Measurements from ENCODE around the gene FOXD2. TPM values are rescaled to one million over a fixed set of nuclear protein-coding genes. Genes with fewer than 3 reads are reported as not detected.

Gene FOXD2
- total and polyA plus RNA-seq, 2 of the 4 experiments (the other 2 are of a cell fraction), result under 0.01 to 0.03 TPM

GRCh38 chr1:47442842-47443529, 5.1 kb downstream of the FOXD2 start:
- no peak overlapping the region for H2AK9ac ChIP-seq (replicated peaks; ENCODE audit: low read depth, low read length, poor library complexity)
- no peak overlapping the region for H2BK20ac ChIP-seq (ENCODE audit: low read depth, low read length)
- no peak for DNase-seq
- peaks cover 93% of the 10 kb centered on the region for H3K27me3 ChIP-seq (ENCODE audit: control insufficient read depth, insufficient read depth, low read length)
- POLR2A ChIA-PET (ENCODE audit: unreplicated experiment), result no interaction called here
- no TSS peak for BruUV-seq (replicated peaks)
- intact Hi-C loops (cut with micrococcal nuclease), result no loop called here
- H3K56ac ChIP-seq (ENCODE audit: extremely low read depth, insufficient read depth, low read length), result no peak overlapping the region
- no peak overlapping the region for H3K27ac ChIP-seq (ENCODE audit: insufficient read depth, low read length)
- no peak for ATAC-seq (ENCODE audit: low read depth)
- no peak overlapping the region for H4K91ac ChIP-seq (ENCODE audit: insufficient read depth, low read depth, low read length)
- H4K8ac ChIP-seq (ENCODE audit: low read depth in 2 of 2, low read length in 2 of 2), result no peak overlapping the region
- H3K9me1 ChIP-seq (ENCODE audit: insufficient read depth, low read length), result no peaks in the 10 kb centered on the region
- no peak overlapping the region for H3K14ac ChIP-seq (replicated peaks; ENCODE audit: low read depth, low read length)
- no peak overlapping the region for H3K4me3 ChIP-seq (ENCODE audit: insufficient read depth, low read depth, low read length)
- H4K20me1 ChIP-seq (ENCODE audit: insufficient read depth, low read length), result no peaks in the 10 kb centered on the region; the same call in 1 of the 2 replicates
- no peaks in the 10 kb centered on the region for H3K36me3 ChIP-seq (ENCODE audit: control insufficient read depth, insufficient read depth, low read length)
- dilution Hi-C loops (cut with HindIII; ENCODE audit: low sequenced_read_pairs, unreplicated experiment), result no loop called here
- H3K9me3 ChIP-seq (ENCODE audit: control insufficient read depth, insufficient read depth, low read length), result peaks cover 6% of the 10 kb centered on the region; the same call in 1 of the 2 replicates
- H3K9ac ChIP-seq (ENCODE audit: low read depth, low read length), result no peak overlapping the region
- H3K4me2 ChIP-seq (ENCODE audit: low read depth, low read length), result no peak overlapping the region
- no peak overlapping the region for H2AFZ ChIP-seq (replicated peaks; ENCODE audit: low read length, poor library complexity)
- no peak overlapping the region for H2BK120ac ChIP-seq (ENCODE audit: low read depth, low read length)
- H3K18ac ChIP-seq (ENCODE audit: low read depth, low read length), result no peak overlapping the region
- no peak overlapping the region for H4K5ac ChIP-seq (ENCODE audit: low read depth, low read length)
- H3K79me1 ChIP-seq (ENCODE audit: low read depth in 1 of 2, low read length in 2 of 2), result no peaks in the 10 kb centered on the region
- H3K4me1 ChIP-seq (ENCODE audit: control insufficient read depth, insufficient read depth, low read length), result no peaks in the 10 kb centered on the region
- 92% methylated on average over 2 of the region's 9 CpGs; no CpG with 5 or more reads in 1 of the 2 experiments for WGBS, 2 experiments (ENCODE audit: extremely low coverage in 2 of 2, insufficient read length in 1 of 2)
- TF ChIP-seq MAZ (IDR thresholded peaks at IDR 0.05; ENCODE audit: borderline replicate concordance, low read depth, low read length) (no peak), SMC3 (IDR thresholded peaks at IDR 0.05; ENCODE audit: low read depth, low read length) (no peak), MXI1 (IDR thresholded peaks at IDR 0.05; ENCODE audit: borderline replicate concordance, low read depth, low read length) (no peak), NFE2L2 (IDR thresholded peaks at IDR 0.05; ENCODE audit: low read depth, low read length) (no peak), MAFK (IDR thresholded peaks at IDR 0.05; ENCODE audit: low read depth, low read length) (no peak), RFX5 (IDR thresholded peaks at IDR 0.05; ENCODE audit: low read depth, low read length) (no peak), RAD21 (IDR thresholded peaks at IDR 0.05; ENCODE audit: low read length) (no peak), CEBPB (IDR thresholded peaks at IDR 0.05; ENCODE audit: low read depth, low read length) (no peak), BHLHE40 (IDR thresholded peaks at IDR 0.05; ENCODE audit: low read depth, low read length) (no peak), CHD1 (IDR thresholded peaks at IDR 0.05; ENCODE audit: low read depth, low read length) (no peak), RCOR1 (IDR thresholded peaks at IDR 0.05; ENCODE audit: insufficient replicate concordance, low read length) (no peak), FOS (IDR thresholded peaks at IDR 0.05; ENCODE audit: low read depth, low read length) (no peak), CTCF (conservative IDR thresholded peaks at IDR 0.05; ENCODE audit: low read depth, low read length) (no peak), POLR2A (IDR thresholded peaks at IDR 0.05; ENCODE audit: low read depth, low read length) (no peak)
- TF ChIP-seq, protein P1, sequence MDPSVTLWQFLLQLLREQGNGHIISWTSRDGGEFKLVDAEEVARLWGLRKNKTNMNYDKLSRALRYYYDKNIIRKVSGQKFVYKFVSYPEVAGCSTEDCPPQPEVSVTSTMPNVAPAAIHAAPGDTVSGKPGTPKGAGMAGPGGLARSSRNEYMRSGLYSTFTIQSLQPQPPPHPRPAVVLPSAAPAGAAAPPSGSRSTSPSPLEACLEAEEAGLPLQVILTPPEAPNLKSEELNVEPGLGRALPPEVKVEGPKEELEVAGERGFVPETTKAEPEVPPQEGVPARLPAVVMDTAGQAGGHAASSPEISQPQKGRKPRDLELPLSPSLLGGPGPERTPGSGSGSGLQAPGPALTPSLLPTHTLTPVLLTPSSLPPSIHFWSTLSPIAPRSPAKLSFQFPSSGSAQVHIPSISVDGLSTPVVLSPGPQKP (IDR thresholded peaks at IDR 0.05; ENCODE audit: borderline replicate concordance, low read depth, low read length), result no peak
- TF ChIP-seq, protein P2, sequence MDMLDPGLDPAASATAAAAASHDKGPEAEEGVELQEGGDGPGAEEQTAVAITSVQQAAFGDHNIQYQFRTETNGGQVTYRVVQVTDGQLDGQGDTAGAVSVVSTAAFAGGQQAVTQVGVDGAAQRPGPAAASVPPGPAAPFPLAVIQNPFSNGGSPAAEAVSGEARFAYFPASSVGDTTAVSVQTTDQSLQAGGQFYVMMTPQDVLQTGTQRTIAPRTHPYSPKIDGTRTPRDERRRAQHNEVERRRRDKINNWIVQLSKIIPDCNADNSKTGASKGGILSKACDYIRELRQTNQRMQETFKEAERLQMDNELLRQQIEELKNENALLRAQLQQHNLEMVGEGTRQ (IDR thresholded peaks at IDR 0.05; ENCODE audit: low read depth, low read length), result no peak
- CTCF ChIA-PET, result no interaction called here
- no peak overlapping the region for H2BK15ac ChIP-seq (ENCODE audit: low read depth, low read length)
- in situ Hi-C loops (cut with MboI; ENCODE audit: low sequenced_read_pairs), result no loop called here
- no peak overlapping the region for H2AK5ac ChIP-seq (ENCODE audit: low read depth, low read length)
- no peak overlapping the region for H2BK5ac ChIP-seq (ENCODE audit: low read depth, low read length, poor library complexity, severe bottlenecking)
- H3K23ac ChIP-seq (ENCODE audit: low read depth, low read length), result no peak overlapping the region
- H3K4ac ChIP-seq (ENCODE audit: low read depth, low read length), result no peak overlapping the region

Data from IMR-90 (cell line).